ENCODE results near the gene PTP4A2. TPM values are rescaled to one million over a fixed set of nuclear protein-coding genes. Genes with fewer than 3 reads are reported as not detected.
A peak's percentile ranks its signal among the peaks of the same experiment; 100 is the strongest.

Gene PTP4A2
- total and polyA plus RNA-seq, 4 experiments from 2014 or later: 254 to 529 (median 339) TPM

DNA sequence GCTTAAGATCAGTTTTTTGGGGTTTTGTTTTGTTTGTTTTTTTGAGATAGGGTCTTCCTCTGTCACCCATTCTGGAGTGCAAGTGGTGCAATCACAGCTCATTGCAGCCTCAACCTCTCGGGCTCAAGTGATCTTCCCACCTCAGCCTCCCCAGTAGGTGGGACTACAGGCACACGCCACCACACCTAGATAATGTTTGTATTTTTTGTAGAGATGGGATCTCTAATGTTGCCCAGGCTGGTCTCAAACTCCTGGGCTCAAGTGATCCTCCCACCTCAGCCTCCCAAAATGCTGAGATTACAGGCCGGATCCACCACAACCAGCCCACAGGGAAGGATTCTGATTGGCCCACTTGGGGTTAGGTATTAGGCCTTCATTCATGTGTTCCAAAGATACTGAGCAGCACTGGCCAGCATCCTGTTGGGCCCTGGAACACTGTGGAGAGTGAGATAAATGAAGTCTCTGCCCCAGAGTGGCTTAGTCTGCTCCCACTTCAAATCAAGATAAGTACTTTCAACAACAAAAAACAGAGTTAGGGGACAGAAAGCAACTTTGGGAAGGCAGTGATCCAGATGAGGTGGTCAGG lies 54.7 kb downstream of the PTP4A2 start:
- no peak overlapping the region for H3K4me3 ChIP-seq (ENCODE audit: low read length in 2 of 2)
- Mint-ChIP-seq H3K27ac (peak overlapping the region in 1 of 7 donors; percentile 81), H3K4me3 (no peak overlapping the region), H3K4me1 (peaks cover 0 to 7% (median 2%) of the 10 kb centered on the region in 4 donors), H3K27me3 (no peaks in the 10 kb centered on the region), H3K9me3 (no peaks in the 10 kb centered on the region), H3K36me3 (no peaks in the 10 kb centered on the region)
- intact Hi-C loops (cut with micrococcal nuclease): no loop called here
- no peaks in the 10 kb centered on the region for H3K4me1 ChIP-seq (ENCODE audit: insufficient read depth, low read length)
- ChIA-PET CTCF (ENCODE audit: partially characterized antibody) (no interaction called here), POLR2A (ENCODE audit: partially characterized antibody) (no interaction called here)
- no peaks in the 10 kb centered on the region for H3K27me3 ChIP-seq (ENCODE audit: insufficient read depth, low read length)
- H3K9me3 ChIP-seq (ENCODE audit: control insufficient read depth in 1 of 2, low read length in 2 of 2): no peaks in the 10 kb centered on the region
- no peak for DNase-seq
- no peak overlapping the region for H3K27ac ChIP-seq (ENCODE audit: low read depth, low read length)
- no peaks in the 10 kb centered on the region for H3K36me3 ChIP-seq (ENCODE audit: insufficient read depth, low read length)

DNA sequence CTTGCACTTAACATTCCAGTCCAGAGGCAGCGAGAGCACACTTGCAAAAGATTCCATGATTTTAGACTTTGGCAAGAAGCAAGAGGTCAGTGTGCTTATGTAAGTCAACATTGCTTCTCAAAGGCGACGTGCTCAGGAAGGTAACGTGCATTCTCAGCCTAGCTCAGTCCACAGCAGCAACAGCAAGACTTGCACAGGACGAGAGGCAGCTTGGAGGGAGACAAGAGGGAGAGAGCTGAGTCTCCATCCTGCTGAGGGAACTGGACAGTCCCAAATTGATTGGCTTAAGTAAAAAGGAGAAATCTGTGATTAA lies 56.5 kb downstream of the PTP4A2 start:
- no peaks in the 10 kb centered on the region for H3K27me3 Mint-ChIP-seq
- no peaks in the 10 kb centered on the region for H3K9me3 ChIP-seq (ENCODE audit: control insufficient read depth in 1 of 2, low read length in 2 of 2)
- H3K9me3 Mint-ChIP-seq: no peaks in the 10 kb centered on the region
- peak overlapping the region in 1 of 7 donors; percentile 29 for H3K27ac Mint-ChIP-seq
- no peaks in the 10 kb centered on the region for H3K36me3 ChIP-seq (ENCODE audit: insufficient read depth, low read length)
- ChIA-PET POLR2A (ENCODE audit: partially characterized antibody) (interaction anchor here (1.2 kb wide), 1 partner anchor 8 kb away, joined by 3 read pairs; no protein-coding TSS in a partner anchor), CTCF (ENCODE audit: partially characterized antibody) (no interaction called here)
- H3K27me3 ChIP-seq (ENCODE audit: insufficient read depth, low read length): no peaks in the 10 kb centered on the region
- H3K27ac ChIP-seq (ENCODE audit: low read depth, low read length): no peak overlapping the region
- intact Hi-C loops (cut with micrococcal nuclease): no loop called here
- peaks cover 0 to 5% (median 2%) of the 10 kb centered on the region in 4 donors for H3K4me1 Mint-ChIP-seq
- no peak for DNase-seq
- H3K4me3 Mint-ChIP-seq: no peak overlapping the region
- no peaks in the 10 kb centered on the region for H3K36me3 Mint-ChIP-seq
- no peak overlapping the region for H3K4me3 ChIP-seq (ENCODE audit: low read length in 2 of 2)
- H3K4me1 ChIP-seq (ENCODE audit: insufficient read depth, low read length): no peaks in the 10 kb centered on the region

- no peak overlapping the region for H3K4me3 ChIP-seq (ENCODE audit: low read length in 2 of 2)
- peak overlapping the region in 1 of 7 donors; percentile 6 for H3K27ac Mint-ChIP-seq
- H3K27me3 Mint-ChIP-seq: no peaks in the 10 kb centered on the region
These were observed 57.0 kb downstream of the PTP4A2 start for GRCh38 chr1:31880957-31881687.

GRCh38 chr1:31879981-31880608 lies 58.1 kb downstream of the PTP4A2 start:
- Histone ChIP-seq H3K4me1 (ENCODE audit: insufficient read depth, low read length) (no peaks in the 10 kb centered on the region), H3K9me3 (ENCODE audit: control insufficient read depth in 1 of 2, low read length in 2 of 2) (no peaks in the 10 kb centered on the region), H3K36me3 (ENCODE audit: insufficient read depth, low read length) (no peaks in the 10 kb centered on the region), H3K4me3 (ENCODE audit: low read length in 2 of 2) (no peak overlapping the region), H3K27ac (ENCODE audit: low read depth, low read length) (no peak overlapping the region), H3K27me3 (ENCODE audit: insufficient read depth, low read length) (no peaks in the 10 kb centered on the region)
- ChIA-PET POLR2A (ENCODE audit: partially characterized antibody) (interaction anchor here (1.0 kb wide), 1 partner anchor 9 kb away, joined by 4 read pairs; no protein-coding TSS in a partner anchor), CTCF (ENCODE audit: partially characterized antibody) (no interaction called here)
- H3K27me3 Mint-ChIP-seq: no peaks in the 10 kb centered on the region
- H3K36me3 Mint-ChIP-seq: no peaks in the 10 kb centered on the region
- no peaks in the 10 kb centered on the region for H3K9me3 Mint-ChIP-seq
- no peak overlapping the region for H3K4me3 Mint-ChIP-seq
- DNase-seq: no peak
- intact Hi-C loops (cut with micrococcal nuclease): no loop called here
- H3K4me1 Mint-ChIP-seq: peaks cover 0 to 5% (median 3%) of the 10 kb centered on the region in 4 donors
- peak overlapping the region in 2 of 7 donors; percentile 3 to 63 for H3K27ac Mint-ChIP-seq

More at GRCh38 chr1:31880957-31881687, 57.0 kb downstream of the PTP4A2 start:
- DNase-seq: no peak
- intact Hi-C loops (cut with micrococcal nuclease): no loop called here
- no peaks in the 10 kb centered on the region for H3K9me3 ChIP-seq (ENCODE audit: control insufficient read depth in 1 of 2, low read length in 2 of 2)
- Mint-ChIP-seq H3K4me3 (no peak overlapping the region), H3K36me3 (no peaks in the 10 kb centered on the region), H3K4me1 (peaks cover 0 to 5% (median 3%) of the 10 kb centered on the region in 4 donors), H3K9me3 (no peaks in the 10 kb centered on the region)
- CTCF ChIA-PET (ENCODE audit: partially characterized antibody): no interaction called here
- no peaks in the 10 kb centered on the region for H3K36me3 ChIP-seq (ENCODE audit: insufficient read depth, low read length)
- no peaks in the 10 kb centered on the region for H3K4me1 ChIP-seq (ENCODE audit: insufficient read depth, low read length)
- H3K27me3 ChIP-seq (ENCODE audit: insufficient read depth, low read length): no peaks in the 10 kb centered on the region
- POLR2A ChIA-PET (ENCODE audit: partially characterized antibody): interaction anchor here (1.2 kb wide), 1 partner anchor 9 kb away, joined by 3 read pairs; no protein-coding TSS in a partner anchor
- H3K27ac ChIP-seq (ENCODE audit: low read depth, low read length): no peak overlapping the region

- Histone ChIP-seq H3K9me3 (ENCODE audit: control insufficient read depth in 1 of 2, low read length in 2 of 2) (no peaks in the 10 kb centered on the region), H3K27me3 (ENCODE audit: insufficient read depth, low read length) (no peaks in the 10 kb centered on the region), H3K4me1 (ENCODE audit: insufficient read depth, low read length) (peaks cover 5% of the 10 kb centered on the region), H3K36me3 (ENCODE audit: insufficient read depth, low read length) (no peaks in the 10 kb centered on the region), H3K4me3 (ENCODE audit: low read length in 2 of 2) (no peak overlapping the region), H3K27ac (ENCODE audit: low read depth, low read length) (no peak overlapping the region)
- H3K36me3 Mint-ChIP-seq: no peaks in the 10 kb centered on the region
- intact Hi-C loops (cut with micrococcal nuclease): no loop called here
- CTCF ChIA-PET (ENCODE audit: partially characterized antibody): no interaction called here
- H3K9me3 Mint-ChIP-seq: peaks cover 0 to 2% (median 0%) of the 10 kb centered on the region in 8 donors
- peaks cover 5 to 11% (median 8%) of the 10 kb centered on the region in 4 donors for H3K4me1 Mint-ChIP-seq
- peak overlapping the region in 1 of 7 donors; percentile 48 for H3K27ac Mint-ChIP-seq
- H3K4me3 Mint-ChIP-seq: no peak overlapping the region
- no peaks in the 10 kb centered on the region for H3K27me3 Mint-ChIP-seq
- POLR2A ChIA-PET (ENCODE audit: partially characterized antibody): interaction anchor here (0.9 kb wide), 1 partner anchor 28 kb away, joined by 3 read pairs; no protein-coding TSS in a partner anchor
- DNase-seq: no peak
These were observed 60.1 kb downstream of the PTP4A2 start for GRCh38 chr1:31878058-31878457.

DNA sequence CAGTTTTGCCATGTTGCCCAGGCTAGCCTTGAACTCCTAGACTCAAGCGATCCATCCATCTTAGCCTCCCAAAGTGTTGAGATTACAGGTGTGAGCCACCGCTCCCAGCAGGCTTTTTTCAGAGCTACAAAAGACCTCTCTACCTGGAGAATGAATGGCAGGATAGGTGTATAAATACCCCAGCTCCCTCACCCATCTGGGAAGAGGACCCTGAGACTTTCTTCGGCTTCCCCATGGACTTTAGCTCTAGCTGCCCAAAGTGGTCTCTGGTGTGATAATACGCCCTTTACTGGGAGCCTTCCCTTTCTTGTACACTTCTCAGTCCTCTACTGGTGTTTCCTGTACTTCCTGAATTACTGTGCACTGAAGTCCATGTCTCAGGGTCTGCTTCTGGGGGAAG lies 60.6 kb downstream of the PTP4A2 start:
- intact Hi-C loops (cut with micrococcal nuclease): no loop called here
- Mint-ChIP-seq H3K27ac (no peak overlapping the region), H3K27me3 (no peaks in the 10 kb centered on the region), H3K9me3 (peaks cover 0 to 3% (median 0%) of the 10 kb centered on the region in 8 donors), H3K4me3 (no peak overlapping the region), H3K4me1 (peaks cover 8 to 16% (median 13%) of the 10 kb centered on the region in 4 donors), H3K36me3 (no peaks in the 10 kb centered on the region)
- no peak overlapping the region for H3K4me3 ChIP-seq (ENCODE audit: low read length in 2 of 2)
- no peaks in the 10 kb centered on the region for H3K9me3 ChIP-seq (ENCODE audit: control insufficient read depth in 1 of 2, low read length in 2 of 2)
- no peak overlapping the region for H3K27ac ChIP-seq (ENCODE audit: low read depth, low read length)
- H3K4me1 ChIP-seq (ENCODE audit: insufficient read depth, low read length): peaks cover 10% of the 10 kb centered on the region
- POLR2A ChIA-PET (ENCODE audit: partially characterized antibody): no interaction called here
- H3K36me3 ChIP-seq (ENCODE audit: insufficient read depth, low read length): no peaks in the 10 kb centered on the region
- no peaks in the 10 kb centered on the region for H3K27me3 ChIP-seq (ENCODE audit: insufficient read depth, low read length)
- CTCF ChIA-PET (ENCODE audit: partially characterized antibody): no interaction called here
- DNase-seq: no peak

- ChIA-PET CTCF (ENCODE audit: partially characterized antibody) (no interaction called here), POLR2A (ENCODE audit: partially characterized antibody) (no interaction called here)
These were observed 62.4 kb downstream of the PTP4A2 start for GRCh38 chr1:31875636-31876236.

More at GRCh38 chr1:31875636-31876236, 62.4 kb downstream of the PTP4A2 start:
- Mint-ChIP-seq H3K9me3 (peaks cover 0 to 3% (median 0%) of the 10 kb centered on the region in 8 donors), H3K4me1 (peaks cover 9 to 21% (median 14%) of the 10 kb centered on the region in 4 donors), H3K36me3 (no peaks in the 10 kb centered on the region), H3K4me3 (no peak overlapping the region), H3K27ac (no peak overlapping the region), H3K27me3 (no peaks in the 10 kb centered on the region)
- H3K36me3 ChIP-seq (ENCODE audit: insufficient read depth, low read length): no peaks in the 10 kb centered on the region
- H3K27me3 ChIP-seq (ENCODE audit: insufficient read depth, low read length): no peaks in the 10 kb centered on the region
- H3K27ac ChIP-seq (ENCODE audit: low read depth, low read length): no peak overlapping the region
- H3K9me3 ChIP-seq (ENCODE audit: control insufficient read depth in 1 of 2, low read length in 2 of 2): no peaks in the 10 kb centered on the region
- intact Hi-C loops (cut with micrococcal nuclease): no loop called here
- H3K4me1 ChIP-seq (ENCODE audit: insufficient read depth, low read length): peaks cover 10% of the 10 kb centered on the region
- H3K4me3 ChIP-seq (ENCODE audit: low read length in 2 of 2): no peak overlapping the region
- no peak for DNase-seq
